Naive B cell (primary cell): ENCODE results near the gene TRIM16. TPM values are rescaled to one million over a fixed set of nuclear protein-coding genes. Genes with fewer than 3 reads are reported as not detected.
"Not testable (repeated sequence)": the region's sequence is repeated elsewhere in the genome, so short reads cannot be mapped to it uniquely, and the experiment has no call there.

Experiments
- ATAC-seq, 2 donors: fragments of 150-1000 bp; cut with Tn5 transposase; 2 replicates each; pipeline ENCODE4 v1.10.0; 2021; ENCODE audit warnings: low read depth in 2 of 2, mild to moderate bottlenecking in 2 of 2, moderate library complexity in 2 of 2
- DNase-seq: peaks from one replicate; pipeline ENCODE4 v3.0.0; 2022
- H3K27ac Mint-ChIP-seq, 6 donors: one replicate each; pipeline ENCODE4 v1.8.0; 2020 to 2022; ENCODE audit warnings: mild to moderate bottlenecking in 6 of 6, mixed read lengths in 6 of 6, moderate library complexity in 5 of 6, inconsistent platforms in 2 of 6
- H3K27me3 Mint-ChIP-seq, 3 donors: one replicate each; pipeline ENCODE4 v1.8.0; 2021 to 2022; ENCODE audit warnings: mixed read lengths in 3 of 3, mild to moderate bottlenecking in 1 of 3
- H3K36me3 Mint-ChIP-seq, 2 donors: one replicate each; pipeline ENCODE4 v1.8.0; 2020 to 2022; ENCODE audit warnings: mixed read lengths in 2 of 2, inconsistent platforms in 1 of 2, mild to moderate bottlenecking in 1 of 2
- H3K4me1 Mint-ChIP-seq, 3 donors: one replicate each; pipeline ENCODE4 v1.8.0; 2020 to 2022; ENCODE audit warnings: mixed read lengths in 3 of 3, inconsistent platforms in 1 of 3, mild to moderate bottlenecking in 1 of 3, moderate library complexity in 1 of 3
- H3K4me3 Mint-ChIP-seq, 8 donors: one replicate each; pipeline ENCODE4 v1.8.0; 2020 to 2022; ENCODE audit warnings: mild to moderate bottlenecking in 8 of 8, mixed read lengths in 8 of 8, moderate library complexity in 8 of 8, inconsistent platforms in 2 of 8
- H3K9me3 Mint-ChIP-seq, 7 donors: one replicate each; pipeline ENCODE4 v1.8.0; 2020 to 2022; ENCODE audit warnings: mixed read lengths in 7 of 7, mild to moderate bottlenecking in 5 of 7, inconsistent platforms in 2 of 7, moderate library complexity in 1 of 7
- polyA plus RNA-seq, 6 donors: library from polyadenylated mRNA; unstranded; fragments of 300-500 nt; fragmentation: Illumina TruSeq; gene quantifications; one replicate each; pipeline ENCODE4 v1.2.3, GENCODE V29; 2021; ENCODE audit warnings: low read depth in 6 of 6

TRIM16 gene
- polyA plus RNA-seq, 6 donors from 2014 or later = 2.0 to 6.7 (median 4.3) TPM; not detected in 1

GRCh38 chr17:15623255-15623654 is 60.9 kb downstream of the TRIM16 start:
- not testable (repeated sequence) for H3K27ac Mint-ChIP-seq

DNA sequence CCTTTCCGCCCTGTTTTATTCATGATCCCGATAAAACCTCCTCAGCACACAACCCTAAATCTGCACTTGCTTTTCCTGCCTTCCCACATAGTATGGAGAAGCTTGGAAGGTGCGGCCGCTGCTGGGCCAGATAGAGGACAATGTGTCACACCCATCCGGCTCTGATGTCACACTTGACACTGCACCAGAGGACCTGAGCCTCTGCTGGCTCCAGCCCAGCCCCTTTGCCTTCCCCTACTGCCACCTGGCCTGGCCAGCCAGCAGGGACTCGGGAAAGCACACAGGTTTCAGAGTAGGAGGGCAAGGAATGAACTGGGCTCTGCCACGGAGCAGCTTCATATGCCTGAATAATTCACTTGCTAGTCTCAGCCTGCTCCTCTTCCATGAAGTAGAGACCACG is 62.0 kb downstream of the TRIM16 start:
- not testable (repeated sequence) for H3K4me1 Mint-ChIP-seq, H3K27ac Mint-ChIP-seq, ATAC-seq, H3K9me3 Mint-ChIP-seq, DNase-seq, H3K4me3 Mint-ChIP-seq, H3K36me3 Mint-ChIP-seq
- peaks cover 0 to 15% (median 5%) of the 10 kb centered on the region in 3 donors for H3K27me3 Mint-ChIP-seq

More at GRCh38 chr17:15623255-15623654, 60.9 kb downstream of the TRIM16 start:
- not testable (repeated sequence) for H3K36me3 Mint-ChIP-seq, ATAC-seq, H3K27me3 Mint-ChIP-seq, H3K4me3 Mint-ChIP-seq, DNase-seq, H3K9me3 Mint-ChIP-seq, H3K4me1 Mint-ChIP-seq

DNA sequence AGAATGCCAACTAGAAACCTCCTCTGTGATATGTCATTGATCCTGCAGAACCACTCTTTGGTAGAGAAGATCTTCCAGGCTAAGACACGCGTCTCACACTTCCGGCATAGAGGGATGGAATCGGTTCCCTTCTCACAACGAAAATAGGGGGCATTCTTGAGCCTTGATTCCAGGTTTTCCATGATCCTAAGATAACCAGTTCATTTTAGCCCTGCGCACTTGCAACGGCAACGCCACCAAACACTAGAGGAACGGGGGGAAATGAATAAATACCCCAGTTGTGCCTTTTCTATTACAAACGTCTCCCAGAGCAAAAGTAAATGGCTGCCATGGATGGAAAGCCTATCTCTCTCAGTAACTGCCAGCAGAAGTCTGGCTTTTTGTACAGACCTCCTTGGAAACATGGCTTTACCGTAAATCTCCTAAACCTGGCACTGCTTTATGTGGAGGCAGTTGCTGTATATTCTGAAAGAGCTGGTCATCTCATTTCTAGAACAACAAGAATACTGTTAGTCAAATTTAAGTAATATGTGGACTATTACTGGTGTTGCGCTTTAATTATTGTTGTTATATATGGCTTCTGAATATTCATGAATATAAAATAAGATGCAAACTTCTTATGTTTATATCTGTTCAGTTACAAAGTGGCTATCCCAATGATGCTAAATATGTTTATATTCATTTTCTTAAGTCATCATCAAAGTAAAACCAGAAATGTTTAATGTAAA is 64.6 kb downstream of the TRIM16 start, which contains the start of gene FBXW10B:
TSS of gene FBXW10B (minus strand) at position 374 of the 728 bp plus-strand sequence. CDS start at position 182, 192 bp downstream.
- H3K4me1 Mint-ChIP-seq, H3K36me3 Mint-ChIP-seq, DNase-seq, ATAC-seq, H3K9me3 Mint-ChIP-seq, H3K27ac Mint-ChIP-seq, H3K4me3 Mint-ChIP-seq: not testable (repeated sequence)
- H3K27me3 Mint-ChIP-seq = peaks cover 4 to 15% (median 9%) of the 10 kb centered on the region in 3 donors

DNA sequence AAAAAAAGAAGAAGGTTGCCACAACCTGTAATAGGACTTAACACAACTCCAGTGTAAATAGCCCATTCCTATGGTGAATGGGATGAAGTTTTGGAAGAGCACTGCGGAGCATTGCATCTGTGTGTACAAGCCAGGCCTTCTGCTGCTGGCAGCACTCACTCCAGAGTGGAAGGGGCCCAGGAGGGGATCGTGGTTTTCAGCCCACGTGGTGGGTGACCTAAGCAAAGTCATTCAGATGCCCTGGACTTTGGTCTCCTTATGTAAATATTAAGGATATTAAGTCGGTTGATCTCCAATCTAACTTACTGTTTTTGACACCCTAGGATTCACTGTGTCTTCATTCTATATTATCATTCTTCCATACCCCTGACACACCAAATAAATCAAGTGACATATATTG is 67.3 kb downstream of the TRIM16 start:
- H3K27ac Mint-ChIP-seq, H3K9me3 Mint-ChIP-seq, ATAC-seq, H3K4me1 Mint-ChIP-seq, H3K4me3 Mint-ChIP-seq, DNase-seq, H3K36me3 Mint-ChIP-seq: not testable (repeated sequence)
- H3K27me3 Mint-ChIP-seq = peaks cover 6 to 11% (median 8%) of the 10 kb centered on the region in 3 donors

GRCh38 chr17:15615850-15616249 is 68.3 kb downstream of the TRIM16 start:
- not testable (repeated sequence) for ATAC-seq, H3K4me3 Mint-ChIP-seq, DNase-seq, H3K4me1 Mint-ChIP-seq, H3K9me3 Mint-ChIP-seq, H3K36me3 Mint-ChIP-seq, H3K27ac Mint-ChIP-seq
- H3K27me3 Mint-ChIP-seq = peaks cover 6 to 14% (median 8%) of the 10 kb centered on the region in 3 donors

GRCh38 chr17:15613111-15613510 is 71.0 kb downstream of the TRIM16 start:
- not testable (repeated sequence) for H3K9me3 Mint-ChIP-seq, H3K4me1 Mint-ChIP-seq

DNA sequence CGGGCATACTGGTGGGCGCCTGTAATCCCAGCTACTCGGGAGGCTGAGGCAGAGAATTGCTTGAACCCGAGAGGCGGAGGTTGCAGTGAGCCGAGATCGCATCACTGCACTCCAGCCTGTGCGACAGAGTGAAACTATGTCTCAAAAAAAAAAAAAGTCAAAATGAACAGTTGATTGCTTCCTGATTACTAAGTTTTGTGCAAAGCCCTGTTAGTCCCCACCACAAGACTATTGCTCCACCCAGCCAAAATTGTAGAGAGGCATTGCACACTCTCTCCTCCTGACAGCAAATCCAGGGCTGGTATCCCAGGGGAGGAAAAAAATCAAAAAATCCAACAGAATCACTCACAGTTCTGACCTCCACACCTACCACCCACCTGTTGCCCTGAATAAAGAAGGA is 91.2 kb downstream of the TRIM16 start:
- H3K4me3 Mint-ChIP-seq, H3K36me3 Mint-ChIP-seq, H3K9me3 Mint-ChIP-seq, H3K27ac Mint-ChIP-seq, ATAC-seq, DNase-seq: not testable (repeated sequence)
- peaks cover 8 to 21% (median 21%) of the 10 kb centered on the region in 3 donors for H3K4me1 Mint-ChIP-seq
- H3K27me3 Mint-ChIP-seq = peaks cover 27 to 67% (median 34%) of the 10 kb centered on the region in 3 donors

More at GRCh38 chr17:15613111-15613510, 71.0 kb downstream of the TRIM16 start:
- peaks cover 8 to 14% (median 12%) of the 10 kb centered on the region in 3 donors for H3K27me3 Mint-ChIP-seq
- not testable (repeated sequence) for ATAC-seq, H3K36me3 Mint-ChIP-seq, H3K27ac Mint-ChIP-seq, DNase-seq, H3K4me3 Mint-ChIP-seq

GRCh38 chr17:15591986-15592385 is 92.1 kb downstream of the TRIM16 start:
- peak in 1 of 2 donors; percentile 20 for ATAC-seq
- not testable (repeated sequence) for DNase-seq, H3K36me3 Mint-ChIP-seq, H3K27ac Mint-ChIP-seq, H3K9me3 Mint-ChIP-seq
- peak overlapping the region in 1 of 8 donors; percentile 10 for H3K4me3 Mint-ChIP-seq
- peaks cover 8 to 21% (median 21%) of the 10 kb centered on the region in 3 donors for H3K4me1 Mint-ChIP-seq
- H3K27me3 Mint-ChIP-seq = peaks cover 34 to 73% (median 40%) of the 10 kb centered on the region in 3 donors

GRCh38 chr17:15590844-15591243 is 93.3 kb downstream of the TRIM16 start:
- not testable (repeated sequence) for H3K27ac Mint-ChIP-seq, H3K4me3 Mint-ChIP-seq

GRCh38 chr17:15589544-15590536 is 94.3 kb downstream of the TRIM16 start:
- Mint-ChIP-seq H3K4me3 (peak overlapping the region in 2 of 8 donors; percentile 42 to 61), H3K27ac (peak overlapping the region in 1 of 6 donors; percentile 24)
- peak; percentile 42 to 55 for ATAC-seq

More at GRCh38 chr17:15590844-15591243, 93.3 kb downstream of the TRIM16 start:
- H3K9me3 Mint-ChIP-seq, DNase-seq, ATAC-seq, H3K36me3 Mint-ChIP-seq: not testable (repeated sequence)
- Mint-ChIP-seq H3K27me3 (peaks cover 45 to 75% (median 47%) of the 10 kb centered on the region in 3 donors), H3K4me1 (peaks cover 8 to 21% (median 21%) of the 10 kb centered on the region in 3 donors)

DNA sequence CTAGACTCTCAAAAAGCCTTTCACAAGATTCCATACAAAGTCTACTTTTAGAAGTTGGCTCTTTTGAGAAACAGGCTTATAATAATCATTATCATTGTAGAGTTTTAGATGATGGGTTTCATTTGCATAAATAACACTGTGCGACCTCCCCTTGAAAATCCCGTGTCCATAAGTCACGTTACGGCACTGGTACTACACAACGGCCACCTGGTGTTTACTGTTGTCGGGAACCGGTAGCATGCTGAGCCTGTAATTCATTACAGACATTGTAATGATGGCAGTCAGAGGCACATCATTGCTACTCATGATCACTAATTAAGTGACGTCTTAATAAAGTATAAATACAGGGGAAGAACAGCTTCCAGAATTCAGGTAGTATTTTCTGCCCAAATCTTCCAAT is 96.1 kb downstream of the TRIM16 start:
- H3K9me3 Mint-ChIP-seq, DNase-seq, H3K27ac Mint-ChIP-seq, H3K36me3 Mint-ChIP-seq, H3K4me3 Mint-ChIP-seq: not testable (repeated sequence)
- ATAC-seq = peak in 1 of 2 donors; percentile 67
- peaks cover 8 to 21% (median 21%) of the 10 kb centered on the region in 3 donors for H3K4me1 Mint-ChIP-seq
- peaks cover 39 to 62% (median 45%) of the 10 kb centered on the region in 3 donors for H3K27me3 Mint-ChIP-seq

More at GRCh38 chr17:15589544-15590536, 94.3 kb downstream of the TRIM16 start:
- not testable (repeated sequence) for H3K9me3 Mint-ChIP-seq, DNase-seq, H3K36me3 Mint-ChIP-seq
- Mint-ChIP-seq H3K4me1 (peaks cover 8 to 21% (median 21%) of the 10 kb centered on the region in 3 donors), H3K27me3 (peaks cover 43 to 69% (median 45%) of the 10 kb centered on the region in 3 donors)

DNA sequence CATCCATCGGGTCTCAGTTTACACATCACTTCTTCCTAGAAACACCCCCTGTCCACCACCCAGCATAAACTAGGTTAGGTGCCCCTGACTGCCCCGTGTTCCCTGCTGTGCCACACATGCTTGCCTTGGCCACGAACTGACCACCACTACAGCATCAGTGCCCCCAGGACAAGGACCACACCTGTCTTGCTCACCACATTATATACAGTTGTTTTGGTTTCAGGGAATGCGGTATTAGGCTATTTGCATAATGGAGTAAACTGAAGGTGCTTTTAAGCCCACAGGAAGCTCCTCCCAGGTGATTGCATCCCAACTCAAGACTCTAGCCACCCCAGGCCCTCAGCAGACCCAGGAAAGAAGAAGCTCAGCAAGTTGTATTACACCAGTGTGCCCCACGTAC is 100.8 kb downstream of the TRIM16 start:
- not testable (repeated sequence) for DNase-seq, H3K36me3 Mint-ChIP-seq, H3K4me1 Mint-ChIP-seq, ATAC-seq, H3K27ac Mint-ChIP-seq, H3K4me3 Mint-ChIP-seq, H3K9me3 Mint-ChIP-seq
- peaks cover 29 to 40% (median 36%) of the 10 kb centered on the region in 3 donors for H3K27me3 Mint-ChIP-seq

- not testable (repeated sequence) for H3K4me1 Mint-ChIP-seq, H3K36me3 Mint-ChIP-seq
Observed at GRCh38 chr17:15581462-15581861, 102.6 kb downstream of the TRIM16 start.

More at GRCh38 chr17:15581462-15581861, 102.6 kb downstream of the TRIM16 start:
- H3K4me3 Mint-ChIP-seq, ATAC-seq, H3K27ac Mint-ChIP-seq, DNase-seq, H3K9me3 Mint-ChIP-seq: not testable (repeated sequence)
- peaks cover 15 to 33% (median 29%) of the 10 kb centered on the region in 3 donors for H3K27me3 Mint-ChIP-seq
